HEK293 (cell line): ENCODE measurements around the gene PCDHA6.

Experiments used
- KLF1 ChIP-seq: fragments of 450-650 bp; formaldehyde crosslinking; IDR thresholded peaks from 2 replicates; pipeline ENCODE4 v1.5.1; 2016; ENCODE audit warnings: missing biosample characterization, missing genetic modification characterization
- OVOL3 ChIP-seq: fragments of 450-650 bp; formaldehyde crosslinking; IDR thresholded peaks from 2 replicates; pipeline ENCODE4 v1.5.1; 2016; ENCODE audit warnings: missing biosample characterization, missing genetic modification characterization
- YY1 ChIP-seq: fragments of 450-650 bp; formaldehyde crosslinking; IDR thresholded peaks from 2 replicates; pipeline ENCODE4 v1.5.1; 2018; ENCODE audit warnings: missing biosample characterization, missing genetic modification characterization
- ZBTB21 ChIP-seq: fragments of 450-650 bp; formaldehyde crosslinking; IDR thresholded peaks from 2 replicates; pipeline ENCODE4 v1.5.1; 2017; ENCODE audit warnings: missing biosample characterization, missing genetic modification characterization
- ZNF121 ChIP-seq: fragments of 450-650 bp; formaldehyde crosslinking; IDR thresholded peaks from 2 replicates; pipeline ENCODE4 v1.5.1; 2016; ENCODE audit warnings: missing biosample characterization, missing genetic modification characterization
- ZNF426 ChIP-seq: fragments of 450-650 bp; formaldehyde crosslinking; IDR thresholded peaks from 2 replicates; pipeline ENCODE4 v1.5.1; 2017; ENCODE audit warnings: missing biosample characterization, missing genetic modification characterization, mild to moderate bottlenecking, inconsistent platforms, moderate library complexity
- ZNF776 ChIP-seq: fragments of 450-650 bp; formaldehyde crosslinking; IDR thresholded peaks from 2 replicates; pipeline ENCODE4 v1.5.0; 2017; ENCODE audit warnings: missing biosample characterization, missing genetic modification characterization, borderline replicate concordance
- ZNF777 ChIP-seq: fragments of 450-650 bp; formaldehyde crosslinking; IDR thresholded peaks from 2 replicates; pipeline ENCODE4 v1.5.1; 2017; ENCODE audit warnings: missing biosample characterization, missing genetic modification characterization, borderline replicate concordance
- TF ChIP-seq, protein P1 (sequence below): fragments of 450-650 bp; formaldehyde crosslinking; IDR thresholded peaks from 2 replicates; pipeline ENCODE4 v1.5.1; 2016; ENCODE audit warnings: missing biosample characterization, missing genetic modification characterization
- TF ChIP-seq, protein P2 (sequence below): fragments of 450-650 bp; formaldehyde crosslinking; IDR thresholded peaks from 2 replicates; pipeline ENCODE4 v1.5.1; 2016; ENCODE audit warnings: missing biosample characterization, missing genetic modification characterization

DNA sequence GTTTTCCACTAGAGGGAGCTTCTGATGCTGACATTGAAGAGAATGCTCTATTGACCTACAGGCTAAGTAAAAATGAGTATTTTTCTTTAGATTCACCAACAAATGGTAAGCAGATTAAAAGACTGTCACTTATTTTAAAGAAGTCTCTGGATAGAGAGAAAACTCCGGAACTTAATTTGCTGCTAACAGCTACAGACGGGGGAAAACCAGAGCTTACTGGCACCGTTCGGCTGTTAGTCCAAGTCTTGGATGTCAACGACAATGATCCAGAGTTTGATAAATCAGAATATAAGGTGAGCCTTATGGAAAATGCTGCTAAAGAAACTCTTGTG lies 41.8 kb downstream of the PCDHA6 start:
- TF ChIP-seq, protein P1, sequence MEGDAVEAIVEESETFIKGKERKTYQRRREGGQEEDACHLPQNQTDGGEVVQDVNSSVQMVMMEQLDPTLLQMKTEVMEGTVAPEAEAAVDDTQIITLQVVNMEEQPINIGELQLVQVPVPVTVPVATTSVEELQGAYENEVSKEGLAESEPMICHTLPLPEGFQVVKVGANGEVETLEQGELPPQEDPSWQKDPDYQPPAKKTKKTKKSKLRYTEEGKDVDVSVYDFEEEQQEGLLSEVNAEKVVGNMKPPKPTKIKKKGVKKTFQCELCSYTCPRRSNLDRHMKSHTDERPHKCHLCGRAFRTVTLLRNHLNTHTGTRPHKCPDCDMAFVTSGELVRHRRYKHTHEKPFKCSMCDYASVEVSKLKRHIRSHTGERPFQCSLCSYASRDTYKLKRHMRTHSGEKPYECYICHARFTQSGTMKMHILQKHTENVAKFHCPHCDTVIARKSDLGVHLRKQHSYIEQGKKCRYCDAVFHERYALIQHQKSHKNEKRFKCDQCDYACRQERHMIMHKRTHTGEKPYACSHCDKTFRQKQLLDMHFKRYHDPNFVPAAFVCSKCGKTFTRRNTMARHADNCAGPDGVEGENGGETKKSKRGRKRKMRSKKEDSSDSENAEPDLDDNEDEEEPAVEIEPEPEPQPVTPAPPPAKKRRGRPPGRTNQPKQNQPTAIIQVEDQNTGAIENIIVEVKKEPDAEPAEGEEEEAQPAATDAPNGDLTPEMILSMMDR: no peak
- TF ChIP-seq ZNF426 (tag by site-specific recombination): no peak
- TF ChIP-seq ZBTB21 (tag by site-specific recombination): no peak
- TF ChIP-seq ZNF121 (tag by site-specific recombination): no peak
- no peak for TF ChIP-seq KLF1
- no peak for TF ChIP-seq ZNF776 (tag by site-specific recombination)
- TF ChIP-seq YY1 (tag by site-specific recombination): no peak
- TF ChIP-seq, protein P2, sequence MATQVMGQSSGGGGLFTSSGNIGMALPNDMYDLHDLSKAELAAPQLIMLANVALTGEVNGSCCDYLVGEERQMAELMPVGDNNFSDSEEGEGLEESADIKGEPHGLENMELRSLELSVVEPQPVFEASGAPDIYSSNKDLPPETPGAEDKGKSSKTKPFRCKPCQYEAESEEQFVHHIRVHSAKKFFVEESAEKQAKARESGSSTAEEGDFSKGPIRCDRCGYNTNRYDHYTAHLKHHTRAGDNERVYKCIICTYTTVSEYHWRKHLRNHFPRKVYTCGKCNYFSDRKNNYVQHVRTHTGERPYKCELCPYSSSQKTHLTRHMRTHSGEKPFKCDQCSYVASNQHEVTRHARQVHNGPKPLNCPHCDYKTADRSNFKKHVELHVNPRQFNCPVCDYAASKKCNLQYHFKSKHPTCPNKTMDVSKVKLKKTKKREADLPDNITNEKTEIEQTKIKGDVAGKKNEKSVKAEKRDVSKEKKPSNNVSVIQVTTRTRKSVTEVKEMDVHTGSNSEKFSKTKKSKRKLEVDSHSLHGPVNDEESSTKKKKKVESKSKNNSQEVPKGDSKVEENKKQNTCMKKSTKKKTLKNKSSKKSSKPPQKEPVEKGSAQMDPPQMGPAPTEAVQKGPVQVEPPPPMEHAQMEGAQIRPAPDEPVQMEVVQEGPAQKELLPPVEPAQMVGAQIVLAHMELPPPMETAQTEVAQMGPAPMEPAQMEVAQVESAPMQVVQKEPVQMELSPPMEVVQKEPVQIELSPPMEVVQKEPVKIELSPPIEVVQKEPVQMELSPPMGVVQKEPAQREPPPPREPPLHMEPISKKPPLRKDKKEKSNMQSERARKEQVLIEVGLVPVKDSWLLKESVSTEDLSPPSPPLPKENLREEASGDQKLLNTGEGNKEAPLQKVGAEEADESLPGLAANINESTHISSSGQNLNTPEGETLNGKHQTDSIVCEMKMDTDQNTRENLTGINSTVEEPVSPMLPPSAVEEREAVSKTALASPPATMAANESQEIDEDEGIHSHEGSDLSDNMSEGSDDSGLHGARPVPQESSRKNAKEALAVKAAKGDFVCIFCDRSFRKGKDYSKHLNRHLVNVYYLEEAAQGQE (tag by site-specific recombination): no peak
- no peak for TF ChIP-seq ZNF777 (tag by site-specific recombination)
- TF ChIP-seq OVOL3: no peak
